A673 (cell line): ENCODE results near the gene SDCCAG8. TPM values are rescaled to one million over a fixed set of nuclear protein-coding genes. Genes with fewer than 3 reads are reported as not detected.

Experiments
- BruUV-seq: library from RNA; stranded (reverse); fragments of 400-500 nt; replicated peaks from 2 replicates; lab custom pipeline; 2021; lab: Mats Ljungman, UMichigan
- CTCF ChIA-PET: fragments of 300-600 bp; sonication (Branson Sonifier 250); formaldehyde crosslinking; loops from one replicate; lab custom pipeline; 2022; ENCODE audit warnings: antibody characterized with exemption; lab: Charles Lee
- POLR2A ChIA-PET: fragments of 300-600 bp; sonication (Branson Sonifier 250); formaldehyde crosslinking; loops from one replicate; lab custom pipeline; 2022; ENCODE audit warnings: antibody characterized with exemption; ENCODE audit not compliant: low non-redundant PET; lab: Charles Lee
- DNase-seq: peaks from one replicate; pipeline ENCODE4 v3.0.0-alpha.2; 2015; ENCODE audit warnings: low spot score
- H3K27ac ChIP-seq: fragments of 200-600 bp; sonication (generic); 2 replicates; pipeline ENCODE4 v1.5.1; 2016; ENCODE audit warnings: mixed run types, low read depth, mild to moderate bottlenecking, mixed read lengths, antibody characterized with exemption, low read length; ENCODE audit not compliant: poor library complexity, severe bottlenecking
- H3K27me3 ChIP-seq: fragments of 200-600 bp; sonication (generic); replicated peaks from 2 replicates; pipeline ENCODE4 v1.6.1; 2017; ENCODE audit warnings: mixed run types, low read depth, mild to moderate bottlenecking, mixed read lengths, antibody characterized with exemption, low read length; ENCODE audit not compliant: insufficient read depth, poor library complexity
- H3K36me3 ChIP-seq: fragments of 200-600 bp; sonication (generic); 2 replicates; pipeline ENCODE4 v1.6.1; 2016; ENCODE audit warnings: mixed run types, mild to moderate bottlenecking, mixed read lengths, antibody characterized with exemption, low read length; ENCODE audit not compliant: insufficient read depth, poor library complexity, severe bottlenecking
- H3K4me1 ChIP-seq: fragments of 200-600 bp; sonication (generic); 2 replicates; pipeline ENCODE4 v1.6.1; 2017; ENCODE audit warnings: mixed run types, mild to moderate bottlenecking, mixed read lengths, antibody characterized with exemption, low read length; ENCODE audit not compliant: insufficient read depth, poor library complexity, severe bottlenecking
- H3K4me3 ChIP-seq: fragments of 200-600 bp; sonication (generic); 2 replicates; pipeline ENCODE4 v1.5.1; 2016; ENCODE audit warnings: low read depth, mixed run types, mild to moderate bottlenecking, mixed read lengths, low read length; ENCODE audit not compliant: poor library complexity, severe bottlenecking
- H3K9me3 ChIP-seq: fragments of 200-600 bp; sonication (generic); 2 replicates; pipeline ENCODE4 v1.6.1; 2016; ENCODE audit warnings: mixed run types, low read depth, mild to moderate bottlenecking, mixed read lengths, antibody characterized with exemption, low read length; ENCODE audit not compliant: poor library complexity, severe bottlenecking
- EZH2 ChIP-seq: fragments of 200-600 bp; sonication (generic); IDR thresholded peaks from 2 replicates; pipeline ENCODE4 v1.6.1; 2017; ENCODE audit warnings: borderline replicate concordance, low read depth, mild to moderate bottlenecking, mixed read lengths, antibody characterized with exemption, low read length; ENCODE audit not compliant: poor library complexity, severe bottlenecking
- intact Hi-C: fragments of 100-400 bp; cut with micrococcal nuclease; formaldehyde crosslinking; loops from one replicate; pipeline ENCODE4 v1.10.0; 2022; ENCODE audit not compliant: unreplicated experiment
- total RNA-seq: library from RNA; stranded (reverse); gene quantifications from 2 replicates; pipeline ENCODE4 v1.2.3, GENCODE V29; 2021
- TF ChIP-seq, protein P1 (sequence below): fragments of 300-800, 200-600 bp; sonication (generic); conservative IDR thresholded peaks from 2 replicates; pipeline ENCODE4 v1.5.1; 2017; ENCODE audit warnings: low read depth, mild to moderate bottlenecking, antibody characterized with exemption, low read length, moderate library complexity, mixed read lengths

Gene SDCCAG8
- total RNA-seq, 1 experiment from 2014 or later = 9.1 TPM

- TF ChIP-seq, protein P1, sequence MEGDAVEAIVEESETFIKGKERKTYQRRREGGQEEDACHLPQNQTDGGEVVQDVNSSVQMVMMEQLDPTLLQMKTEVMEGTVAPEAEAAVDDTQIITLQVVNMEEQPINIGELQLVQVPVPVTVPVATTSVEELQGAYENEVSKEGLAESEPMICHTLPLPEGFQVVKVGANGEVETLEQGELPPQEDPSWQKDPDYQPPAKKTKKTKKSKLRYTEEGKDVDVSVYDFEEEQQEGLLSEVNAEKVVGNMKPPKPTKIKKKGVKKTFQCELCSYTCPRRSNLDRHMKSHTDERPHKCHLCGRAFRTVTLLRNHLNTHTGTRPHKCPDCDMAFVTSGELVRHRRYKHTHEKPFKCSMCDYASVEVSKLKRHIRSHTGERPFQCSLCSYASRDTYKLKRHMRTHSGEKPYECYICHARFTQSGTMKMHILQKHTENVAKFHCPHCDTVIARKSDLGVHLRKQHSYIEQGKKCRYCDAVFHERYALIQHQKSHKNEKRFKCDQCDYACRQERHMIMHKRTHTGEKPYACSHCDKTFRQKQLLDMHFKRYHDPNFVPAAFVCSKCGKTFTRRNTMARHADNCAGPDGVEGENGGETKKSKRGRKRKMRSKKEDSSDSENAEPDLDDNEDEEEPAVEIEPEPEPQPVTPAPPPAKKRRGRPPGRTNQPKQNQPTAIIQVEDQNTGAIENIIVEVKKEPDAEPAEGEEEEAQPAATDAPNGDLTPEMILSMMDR = no peak
- TF ChIP-seq EZH2 = no peak
- Histone ChIP-seq H3K27me3 (no peaks in the 10 kb centered on the region), H3K36me3 (no peaks in the 10 kb centered on the region), H3K4me1 (no peaks in the 10 kb centered on the region), H3K4me3 (no peak overlapping the region), H3K9me3 (no peaks in the 10 kb centered on the region), H3K27ac (no peak overlapping the region)
- CTCF ChIA-PET = no interaction called here
- DNase-seq = no peak
- BruUV-seq = no TSS peak
- POLR2A ChIA-PET = no interaction called here
- intact Hi-C loops = no loop called here
These were observed 90.6 kb downstream of the SDCCAG8 start for GRCh38 chr1:243346468-243346867.

GRCh38 chr1:243348331-243348730 lies 92.5 kb downstream of the SDCCAG8 start:
- CTCF ChIA-PET = no interaction called here
- Histone ChIP-seq H3K4me1 (no peaks in the 10 kb centered on the region), H3K27ac (no peak overlapping the region), H3K36me3 (no peaks in the 10 kb centered on the region), H3K9me3 (no peaks in the 10 kb centered on the region), H3K4me3 (no peak overlapping the region), H3K27me3 (no peaks in the 10 kb centered on the region)
- no peak for TF ChIP-seq EZH2
- TF ChIP-seq, protein P1 = no peak
- POLR2A ChIA-PET = no interaction called here
- no TSS peak for BruUV-seq
- DNase-seq = no peak
- intact Hi-C loops = no loop called here

- Histone ChIP-seq H3K4me3 (no peak overlapping the region), H3K4me1 (peaks cover 3% of the 10 kb centered on the region), H3K27ac (no peak overlapping the region), H3K27me3 (no peaks in the 10 kb centered on the region), H3K9me3 (no peaks in the 10 kb centered on the region), H3K36me3 (no peaks in the 10 kb centered on the region)
- BruUV-seq = no TSS peak
- no peak for TF ChIP-seq EZH2
- TF ChIP-seq, protein P1 = no peak
- POLR2A ChIA-PET = no interaction called here
- DNase-seq = no peak
- intact Hi-C loops = no loop called here
- CTCF ChIA-PET = no interaction called here
These were observed 93.3 kb downstream of the SDCCAG8 start for GRCh38 chr1:243349128-243349527.
